ENCODE results near the gene KBTBD12. TPM values are rescaled to one million over a fixed set of nuclear protein-coding genes. Genes with fewer than 3 reads are reported as not detected.
"Not testable (repeated sequence)": the region's sequence is repeated elsewhere in the genome, so short reads cannot be mapped to it uniquely, and the experiment has no call there.

The KBTBD12 gene
- total and polyA plus RNA-seq, 5 experiments from 2014 or later = not detected

DNA sequence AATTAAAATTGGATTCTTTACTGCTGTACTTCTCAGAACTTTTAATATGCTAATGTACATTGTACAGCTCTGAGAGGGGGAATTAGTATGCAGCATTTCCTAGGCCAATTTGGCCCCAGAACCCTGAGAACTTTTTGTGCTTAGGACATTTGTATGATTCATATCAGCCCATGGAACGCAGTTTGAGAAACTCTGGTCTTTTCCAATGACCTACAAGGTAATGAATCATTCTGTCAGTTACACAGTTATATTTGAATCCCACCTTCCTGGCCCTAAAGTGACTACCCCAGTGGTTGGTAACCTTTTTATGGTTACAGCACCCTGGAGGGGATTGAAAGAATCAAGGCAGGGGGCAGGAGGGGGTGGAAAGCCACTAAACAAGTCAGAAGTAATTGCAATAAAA is 25.6 kb upstream of the KBTBD12 start:
- Mint-ChIP-seq H3K27ac (no peak overlapping the region), H3K4me3 (no peak overlapping the region), H3K36me3 (peaks cover 0 to 13% (median 8%) of the 10 kb centered on the region in 3 donors), H3K27me3 (peaks cover 3 to 14% (median 7%) of the 10 kb centered on the region in 5 donors), H3K9me3 (peaks cover 9 to 28% (median 22%) of the 10 kb centered on the region in 9 donors), H3K4me1 (peaks cover 0 to 3% (median 0%) of the 10 kb centered on the region in 4 donors)
- ATAC-seq (no peak), DNase-seq (no peak)
- POLR2A ChIA-PET = no interaction called here

DNA sequence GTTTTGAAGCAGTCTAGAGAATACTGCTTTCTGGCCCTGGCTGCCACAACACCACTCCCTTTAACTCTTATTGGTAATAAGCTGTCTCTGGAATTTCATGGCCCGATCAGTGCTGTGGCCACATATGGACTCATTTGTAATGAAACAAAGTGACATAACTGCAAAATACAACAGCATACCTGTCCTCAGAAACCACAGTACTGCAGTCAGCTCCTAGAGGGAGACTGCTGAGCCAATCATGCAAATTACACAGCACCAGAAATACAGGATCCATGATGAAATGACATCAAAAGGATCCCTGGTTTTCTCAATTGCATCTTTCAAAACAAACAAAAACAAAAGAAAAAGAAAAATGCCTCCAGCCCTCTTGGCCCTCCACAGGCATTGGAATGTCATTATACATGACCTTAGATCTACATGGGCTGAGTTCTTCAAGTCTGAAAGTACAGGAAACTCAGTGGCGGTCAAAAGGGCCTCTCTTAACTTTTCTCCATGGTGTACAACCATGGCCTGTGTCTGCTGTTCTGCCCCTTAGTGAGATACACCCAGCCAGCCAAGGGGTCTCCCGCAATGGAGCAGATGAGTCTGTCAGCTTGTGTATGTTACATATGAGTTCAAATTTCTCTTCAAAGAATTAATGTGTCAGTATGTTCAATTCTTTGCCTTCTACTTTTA is 24.9 kb upstream of the KBTBD12 start:
- DNase-seq (no peak), ATAC-seq (no peak)
- Mint-ChIP-seq H3K4me3 (no peak overlapping the region), H3K27me3 (peaks cover 3 to 14% (median 7%) of the 10 kb centered on the region in 5 donors), H3K27ac (no peak overlapping the region), H3K36me3 (peaks cover 0 to 13% (median 8%) of the 10 kb centered on the region in 3 donors), H3K4me1 (peaks cover 0 to 3% (median 0%) of the 10 kb centered on the region in 4 donors), H3K9me3 (peaks cover 9 to 28% (median 22%) of the 10 kb centered on the region in 9 donors)
- POLR2A ChIA-PET = no interaction called here

DNA sequence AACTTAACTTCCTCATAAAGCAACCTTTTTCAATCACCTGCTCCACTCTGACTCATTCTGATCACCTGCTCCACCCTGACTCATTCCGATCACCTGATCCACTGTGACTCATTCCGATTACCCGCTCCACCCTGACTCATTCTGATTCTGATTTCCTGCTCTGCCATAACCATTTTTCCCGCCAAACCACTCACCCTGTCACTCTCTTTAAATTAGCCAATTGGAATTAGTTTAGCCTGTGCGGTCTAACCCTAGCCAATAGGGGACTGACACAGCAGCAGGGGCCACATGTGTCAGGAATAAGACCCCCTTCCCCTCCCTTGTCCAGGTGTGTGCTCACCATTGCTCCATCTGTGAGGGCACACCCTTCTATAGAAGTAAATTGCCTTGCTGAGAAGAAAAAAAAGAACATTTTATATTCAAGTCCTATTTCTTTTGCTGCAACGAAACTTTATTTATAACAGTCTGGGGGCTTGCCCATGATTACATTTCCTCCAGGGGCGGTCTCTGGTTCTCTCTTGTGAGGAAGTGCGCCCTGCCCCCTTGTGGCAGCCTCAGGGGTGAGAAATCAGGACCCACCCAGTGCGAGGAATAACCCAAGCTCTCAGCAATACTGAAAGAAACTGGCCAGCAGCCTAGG is 24.3 kb upstream of the KBTBD12 start:
- DNase-seq, POLR2A ChIA-PET, H3K4me3 Mint-ChIP-seq, H3K27ac Mint-ChIP-seq, H3K4me1 Mint-ChIP-seq, ATAC-seq: not testable (repeated sequence)
- Mint-ChIP-seq H3K36me3 (peaks cover 0 to 13% (median 8%) of the 10 kb centered on the region in 3 donors), H3K9me3 (peaks cover 9 to 28% (median 22%) of the 10 kb centered on the region in 9 donors), H3K27me3 (peaks cover 3 to 14% (median 7%) of the 10 kb centered on the region in 5 donors)

DNA sequence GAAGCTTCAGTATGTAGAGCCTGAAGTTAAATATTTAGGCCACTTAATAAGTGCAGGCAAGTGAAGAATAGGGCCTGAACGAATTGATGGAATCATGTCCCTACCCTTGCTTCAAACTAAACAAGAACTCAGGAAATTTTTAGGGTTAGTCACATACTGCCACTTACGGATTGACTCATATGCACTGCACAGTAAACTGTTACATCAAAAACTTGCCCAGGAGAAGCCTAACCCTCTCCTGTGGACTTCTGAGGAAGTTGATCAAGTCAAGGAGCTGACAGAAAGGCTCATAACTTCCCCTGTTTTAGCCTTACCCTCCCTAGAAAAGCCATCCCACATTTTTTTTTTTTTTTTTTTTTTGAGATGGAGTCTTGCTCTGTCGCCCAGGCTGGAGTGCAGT is 20.6 kb upstream of the KBTBD12 start:
- H3K27ac Mint-ChIP-seq = no peak overlapping the region
- POLR2A ChIA-PET = no interaction called here
- H3K4me3 Mint-ChIP-seq = no peak overlapping the region
- no peak for ATAC-seq
- peaks cover 0 to 1% (median 0%) of the 10 kb centered on the region in 4 donors for H3K4me1 Mint-ChIP-seq
- H3K27me3 Mint-ChIP-seq = peaks cover 0 to 9% (median 1%) of the 10 kb centered on the region in 5 donors
- no peak for DNase-seq
- H3K36me3 Mint-ChIP-seq = peaks cover 0 to 13% (median 8%) of the 10 kb centered on the region in 3 donors
- H3K9me3 Mint-ChIP-seq = peaks cover 9 to 27% (median 22%) of the 10 kb centered on the region in 9 donors

DNA sequence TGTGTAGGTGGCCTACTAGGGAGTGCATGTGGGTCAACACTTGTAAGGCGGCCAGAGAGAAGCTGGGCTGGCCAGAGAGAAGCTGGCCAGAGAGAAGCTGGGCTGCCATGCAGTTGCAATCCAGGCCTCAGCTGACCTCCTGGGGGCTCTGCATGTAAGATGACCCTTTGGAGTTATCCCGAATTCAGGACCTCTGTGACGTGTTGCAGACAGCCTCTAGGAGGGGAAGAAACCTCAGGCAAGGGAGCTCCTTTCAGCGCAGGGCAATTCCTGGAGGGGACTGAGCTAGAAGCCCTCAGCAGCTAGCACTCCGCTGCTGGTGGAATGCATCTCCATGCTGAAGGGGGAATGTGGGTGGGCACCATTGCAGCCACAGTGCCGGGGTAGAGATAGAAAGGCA is 15.8 kb upstream of the KBTBD12 start:
- peak overlapping the region in 1 of 10 donors; percentile 66 for H3K27ac Mint-ChIP-seq
- H3K27me3 Mint-ChIP-seq = peaks cover 6 to 14% (median 7%) of the 10 kb centered on the region in 5 donors
- POLR2A ChIA-PET = no interaction called here

DNA sequence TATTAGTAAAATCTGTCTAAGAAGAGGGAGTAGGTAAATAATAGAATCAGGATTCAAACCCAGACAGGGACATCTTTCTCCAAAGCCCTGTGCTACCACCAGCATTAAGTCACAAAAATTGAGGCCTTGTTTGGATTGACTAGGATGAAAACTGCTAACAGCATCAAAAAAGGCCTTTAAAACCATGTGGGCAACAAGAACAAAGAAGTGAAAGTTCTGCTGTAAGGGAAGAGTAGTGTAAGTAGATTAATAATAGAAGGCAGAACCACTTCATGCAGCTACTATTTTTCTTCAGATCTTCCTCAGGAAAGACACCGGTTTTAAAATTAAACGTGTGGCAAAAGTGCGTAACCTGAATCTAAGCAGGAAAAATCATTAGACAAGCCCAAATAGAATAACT is 15.3 kb upstream of the KBTBD12 start:
- peaks cover 0 to 12% (median 4%) of the 10 kb centered on the region in 9 donors for H3K9me3 Mint-ChIP-seq
- peaks cover 0 to 9% (median 0%) of the 10 kb centered on the region in 3 donors for H3K36me3 Mint-ChIP-seq
- peaks cover 8 to 19% (median 10%) of the 10 kb centered on the region in 5 donors for H3K27me3 Mint-ChIP-seq
- DNase-seq (no peak), ATAC-seq (no peak)
- POLR2A ChIA-PET = no interaction called here
- no peaks in the 10 kb centered on the region for H3K4me1 Mint-ChIP-seq
- H3K4me3 Mint-ChIP-seq = no peak overlapping the region
- H3K27ac Mint-ChIP-seq = no peak overlapping the region

More for the DNA sequence above, 15.8 kb upstream of the KBTBD12 start:
- H3K36me3 Mint-ChIP-seq = peaks cover 0 to 4% (median 0%) of the 10 kb centered on the region in 3 donors
- ATAC-seq = no peak
- DNase-seq = no peak
- no peaks in the 10 kb centered on the region for H3K4me1 Mint-ChIP-seq
- H3K9me3 Mint-ChIP-seq = peaks cover 0 to 6% (median 4%) of the 10 kb centered on the region in 9 donors
- H3K4me3 Mint-ChIP-seq = no peak overlapping the region

DNA sequence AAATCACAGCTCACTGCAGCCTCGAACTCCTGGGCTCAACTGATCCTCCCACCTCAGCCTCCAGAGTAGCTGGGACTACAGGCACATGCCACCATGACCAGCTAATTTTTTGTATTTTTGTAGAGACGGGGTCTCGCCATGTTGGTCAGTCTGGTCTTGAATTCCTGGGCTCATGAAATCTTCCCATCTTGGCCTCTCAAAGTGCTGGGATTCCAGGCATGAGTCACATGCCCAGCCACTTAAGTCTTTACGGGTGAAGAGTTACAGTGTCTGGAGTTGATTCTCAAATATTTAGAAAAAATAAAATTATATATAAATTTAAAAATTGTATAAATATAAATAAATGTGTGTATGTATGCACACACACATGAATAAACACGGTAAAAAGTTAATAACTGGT is 14.5 kb upstream of the KBTBD12 start:
- Mint-ChIP-seq H3K4me3 (no peak overlapping the region), H3K27ac (no peak overlapping the region), H3K27me3 (peaks cover 9 to 26% (median 10%) of the 10 kb centered on the region in 5 donors), H3K36me3 (peaks cover 0 to 11% (median 0%) of the 10 kb centered on the region in 3 donors), H3K9me3 (peaks cover 0 to 14% (median 4%) of the 10 kb centered on the region in 9 donors), H3K4me1 (no peaks in the 10 kb centered on the region)
- POLR2A ChIA-PET = no interaction called here
- ATAC-seq = no peak
- DNase-seq = no peak

DNA sequence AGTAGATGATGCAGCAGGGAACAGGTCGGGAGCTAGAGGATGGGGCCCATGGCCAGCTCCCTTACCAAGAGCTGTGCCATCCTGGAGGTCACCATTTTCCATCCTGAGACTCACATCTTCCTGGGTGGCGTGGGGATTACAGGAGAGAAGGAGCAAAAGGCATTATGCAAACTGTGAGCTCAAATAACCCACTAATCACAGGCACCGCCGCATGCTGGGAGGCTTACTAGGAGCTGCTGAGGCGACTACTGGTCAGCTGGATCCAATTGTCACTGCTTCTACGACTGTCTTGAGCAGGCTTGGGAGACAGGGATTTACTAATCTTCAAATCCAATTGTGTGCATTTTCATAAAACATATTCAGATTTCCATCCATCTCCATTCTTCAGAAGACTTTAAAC is 12.5 kb upstream of the KBTBD12 start:
- peaks cover 0 to 11% (median 3%) of the 10 kb centered on the region in 3 donors for H3K36me3 Mint-ChIP-seq
- no peaks in the 10 kb centered on the region for H3K4me1 Mint-ChIP-seq
- POLR2A ChIA-PET = no interaction called here
- no peak for DNase-seq
- no peak overlapping the region for H3K4me3 Mint-ChIP-seq
- peaks cover 0 to 14% (median 6%) of the 10 kb centered on the region in 9 donors for H3K9me3 Mint-ChIP-seq
- no peak overlapping the region for H3K27ac Mint-ChIP-seq
- ATAC-seq = no peak
- H3K27me3 Mint-ChIP-seq = peaks cover 14 to 34% (median 20%) of the 10 kb centered on the region in 5 donors

DNA sequence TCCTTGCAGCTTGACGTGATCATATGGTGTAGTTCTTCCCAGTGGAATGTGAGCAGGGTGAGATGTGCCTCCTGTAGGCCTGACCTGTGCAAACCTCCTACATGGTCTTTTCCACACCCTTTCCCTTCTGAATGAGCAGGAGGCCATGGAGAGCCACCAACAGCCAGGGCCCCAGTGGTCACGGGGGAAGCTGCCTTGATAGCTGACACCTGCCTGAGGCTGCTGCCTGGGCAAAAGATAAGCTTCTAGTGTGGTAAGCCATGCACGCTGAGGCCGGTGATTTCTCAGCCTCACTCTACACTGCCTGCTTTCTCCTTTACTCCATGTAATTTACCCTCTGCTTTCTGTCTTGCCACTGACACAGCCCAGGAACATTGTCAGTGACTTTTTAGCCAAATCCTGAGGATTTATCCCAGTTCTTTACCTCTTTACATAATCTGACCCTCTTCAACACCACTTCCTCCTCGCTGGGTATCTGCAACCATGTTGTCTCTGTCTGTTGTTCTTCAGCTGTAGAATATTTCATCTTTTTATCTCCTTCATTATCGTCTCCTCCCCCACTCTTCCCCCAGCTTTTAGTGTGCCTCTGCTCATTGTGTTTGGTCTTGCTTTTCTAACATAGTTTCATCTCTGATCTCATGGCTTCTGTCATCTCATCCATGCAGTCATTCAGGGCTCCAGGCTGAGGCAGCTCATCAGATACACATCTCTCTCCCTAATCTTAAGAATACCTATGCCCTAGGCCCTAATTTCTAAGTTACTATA is 11.2 kb upstream of the KBTBD12 start:
- POLR2A ChIA-PET = no interaction called here
- ATAC-seq (no peak), DNase-seq (no peak)
- Mint-ChIP-seq H3K9me3 (peaks cover 0 to 14% (median 6%) of the 10 kb centered on the region in 9 donors), H3K4me1 (peaks cover 0 to 3% (median 0%) of the 10 kb centered on the region in 4 donors), H3K4me3 (no peak overlapping the region), H3K36me3 (peaks cover 0 to 11% (median 3%) of the 10 kb centered on the region in 3 donors), H3K27me3 (peaks cover 14 to 39% (median 20%) of the 10 kb centered on the region in 5 donors), H3K27ac (no peak overlapping the region)

DNA sequence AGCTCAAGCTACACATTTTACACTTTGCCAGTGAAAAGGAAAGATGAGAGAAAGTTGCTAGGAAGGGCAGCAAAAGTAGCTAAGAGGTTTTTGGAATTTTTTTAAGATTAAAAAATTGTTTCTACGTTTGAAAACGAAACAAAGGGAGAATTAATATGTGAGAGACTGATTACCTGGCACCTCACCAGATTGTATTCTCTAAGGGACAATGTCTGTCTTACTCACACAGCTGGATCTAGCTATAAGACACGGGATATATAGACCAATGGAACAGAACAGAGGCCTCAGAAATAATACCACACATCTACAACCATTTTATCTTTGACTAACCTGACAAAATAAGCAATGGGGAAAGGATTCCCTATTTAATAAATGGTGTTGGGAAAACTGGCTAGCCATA is 9.5 kb upstream of the KBTBD12 start:
- Mint-ChIP-seq H3K36me3 (peaks cover 0 to 11% (median 3%) of the 10 kb centered on the region in 3 donors), H3K9me3 (peaks cover 0 to 14% (median 6%) of the 10 kb centered on the region in 9 donors), H3K27ac (peak overlapping the region in 1 of 10 donors; percentile 78), H3K4me3 (no peak overlapping the region), H3K27me3 (peaks cover 16 to 50% (median 23%) of the 10 kb centered on the region in 5 donors), H3K4me1 (peaks cover 0 to 3% (median 0%) of the 10 kb centered on the region in 4 donors)
- POLR2A ChIA-PET = no interaction called here
- DNase-seq = no peak
- ATAC-seq = no peak

DNA sequence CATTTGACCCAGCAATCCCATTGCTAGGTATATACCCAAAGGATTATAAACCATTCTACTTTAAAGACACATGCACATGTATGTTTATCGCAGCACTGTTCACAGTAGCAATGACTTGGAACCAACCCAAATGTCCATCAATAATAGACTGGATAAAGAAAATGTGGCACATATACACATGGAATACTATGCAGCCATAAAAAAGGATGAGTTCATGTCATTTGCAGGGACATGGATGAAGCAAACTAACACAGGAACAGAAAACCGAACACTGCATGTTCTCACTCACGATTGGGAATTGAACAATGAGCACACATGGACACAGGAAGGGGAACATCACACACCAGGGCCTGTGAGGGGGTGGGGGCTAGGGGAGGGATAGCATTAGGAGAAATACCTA is 8.4 kb upstream of the KBTBD12 start:
- H3K4me3 Mint-ChIP-seq, DNase-seq, ATAC-seq, H3K27ac Mint-ChIP-seq, POLR2A ChIA-PET, H3K4me1 Mint-ChIP-seq: not testable (repeated sequence)
- peaks cover 16 to 60% (median 34%) of the 10 kb centered on the region in 5 donors for H3K27me3 Mint-ChIP-seq
- peaks cover 0 to 14% (median 6%) of the 10 kb centered on the region in 9 donors for H3K9me3 Mint-ChIP-seq
- H3K36me3 Mint-ChIP-seq = peaks cover 0 to 11% (median 3%) of the 10 kb centered on the region in 3 donors

DNA sequence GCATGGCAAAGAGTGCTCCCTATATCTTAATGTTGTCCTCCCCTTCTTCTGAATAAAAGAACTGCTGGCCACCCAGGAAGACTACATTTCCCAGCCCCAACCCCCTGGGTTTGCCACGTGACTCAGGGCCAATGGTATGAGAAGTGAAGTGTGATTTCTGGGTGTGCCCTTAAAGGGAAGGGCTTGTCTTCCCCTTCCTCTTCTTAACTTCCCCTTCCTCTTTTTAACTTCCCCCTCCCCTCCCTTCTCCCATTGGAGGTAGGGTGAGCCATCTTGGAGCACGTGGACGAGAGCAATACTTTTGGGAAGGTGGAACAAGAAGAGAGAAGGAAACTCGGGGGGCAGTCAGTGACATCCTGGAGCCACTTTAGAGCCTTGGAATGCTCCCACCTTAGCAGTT is 6.8 kb upstream of the KBTBD12 start:
- peaks cover 0 to 3% (median 0%) of the 10 kb centered on the region in 4 donors for H3K4me1 Mint-ChIP-seq
- H3K4me3 Mint-ChIP-seq = no peak overlapping the region
- H3K27ac Mint-ChIP-seq = no peak overlapping the region
- no peak for ATAC-seq
- H3K9me3 Mint-ChIP-seq = peaks cover 0 to 15% (median 6%) of the 10 kb centered on the region in 9 donors
- DNase-seq = no peak
- POLR2A ChIA-PET = no interaction called here
- peaks cover 0 to 11% (median 3%) of the 10 kb centered on the region in 3 donors for H3K36me3 Mint-ChIP-seq
- peaks cover 15 to 76% (median 45%) of the 10 kb centered on the region in 5 donors for H3K27me3 Mint-ChIP-seq

Measured in naive thymus-derived CD8-positive, alpha-beta T cell (primary cell).